Iris pigment epithelial cell (primary cell): ENCODE results near the gene ADCY3.

Source experiments
- DNase-seq: peaks from one replicate; pipeline ENCODE4 v3.0.0-alpha.2; 2011; ENCODE audit warnings: low read depth

The ADCY3 gene

DNA sequence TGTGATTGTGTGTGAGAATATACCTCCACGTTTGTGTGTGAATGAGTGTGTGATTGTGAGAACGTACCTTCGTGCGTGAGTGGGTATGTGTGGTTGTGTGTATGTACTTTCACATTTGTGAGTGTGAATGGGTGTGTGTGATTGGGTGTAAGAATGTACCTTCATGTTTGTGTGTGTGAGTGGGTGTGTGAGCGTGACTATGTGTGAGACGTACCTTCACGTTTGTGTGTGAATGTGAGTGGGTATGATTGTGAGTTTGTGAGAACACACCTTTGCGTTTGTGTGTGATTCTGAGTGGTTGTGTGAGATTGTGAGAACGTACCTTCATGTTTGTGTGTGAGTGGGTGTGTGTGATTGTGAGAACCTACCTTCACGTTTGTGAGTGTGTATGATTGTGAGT lies 5.8 kb upstream of the ADCY3 start:
- no peak for DNase-seq

DNA sequence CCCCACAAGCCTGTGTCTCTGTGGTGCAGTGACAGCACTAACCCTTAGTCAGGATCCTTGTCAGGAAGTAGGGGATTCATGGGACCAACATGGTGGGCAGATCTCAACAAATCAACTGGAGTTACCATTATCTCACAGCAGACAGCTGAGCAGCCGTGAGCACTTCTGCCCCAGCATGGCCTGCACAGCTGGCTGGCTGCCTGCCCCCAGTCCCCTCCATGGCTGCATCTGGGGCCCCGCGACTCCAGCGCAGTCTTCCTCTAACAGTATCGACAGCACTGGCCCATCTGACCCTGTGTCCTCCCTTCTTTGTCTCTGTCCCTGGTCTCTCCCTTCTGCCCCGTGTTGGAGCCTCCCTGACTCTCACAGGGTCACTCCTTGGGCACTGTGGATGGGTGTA lies 4.7 kb upstream of the ADCY3 start:
- DNase-seq, result no peak

DNA sequence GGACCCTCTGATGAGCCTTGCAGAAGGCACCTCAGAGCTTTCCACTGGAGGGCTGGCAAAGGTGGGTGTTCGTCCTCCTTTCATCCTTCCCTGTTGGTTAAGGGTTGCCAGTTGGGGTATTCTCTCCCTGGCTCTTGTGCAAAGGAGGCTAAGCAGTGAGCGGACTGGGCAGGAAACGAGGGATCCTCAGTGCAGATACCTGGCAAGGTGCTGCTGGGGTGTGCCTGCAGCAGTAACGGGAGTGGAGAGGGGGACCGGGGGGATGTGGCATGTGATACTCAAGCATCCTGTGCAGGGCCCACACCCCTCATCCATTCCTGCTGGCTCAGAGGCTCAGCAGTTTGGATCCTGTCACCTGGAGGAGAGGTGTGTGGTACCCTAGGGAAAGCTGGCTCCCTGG lies 4.2 kb upstream of the ADCY3 start:
- no peak for DNase-seq

- DNase-seq, result no peak
Measured at GRCh38 chr2:24923106-24923505, 3.1 kb upstream of the ADCY3 start.

DNA sequence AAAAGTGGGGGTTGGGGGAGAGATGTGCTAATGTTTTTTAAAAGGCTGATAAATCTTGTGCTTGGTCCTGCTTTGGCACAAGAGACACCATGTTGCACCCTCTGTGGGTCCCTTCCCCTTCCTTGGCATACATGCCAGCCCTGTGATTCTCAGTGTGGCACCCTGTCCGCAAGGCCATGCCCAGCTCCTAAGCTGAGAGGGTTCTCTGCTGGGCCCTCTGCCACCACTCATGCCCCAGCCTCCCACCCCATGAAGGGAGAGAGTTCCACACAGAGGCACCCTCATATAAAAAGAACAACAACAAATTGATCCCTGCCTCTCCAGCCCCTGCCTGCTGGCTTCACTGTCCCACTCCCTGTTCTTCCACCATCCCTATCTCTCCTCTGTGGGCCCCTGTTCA lies 2.5 kb upstream of the ADCY3 start:
- DNase-seq, result no peak

DNA sequence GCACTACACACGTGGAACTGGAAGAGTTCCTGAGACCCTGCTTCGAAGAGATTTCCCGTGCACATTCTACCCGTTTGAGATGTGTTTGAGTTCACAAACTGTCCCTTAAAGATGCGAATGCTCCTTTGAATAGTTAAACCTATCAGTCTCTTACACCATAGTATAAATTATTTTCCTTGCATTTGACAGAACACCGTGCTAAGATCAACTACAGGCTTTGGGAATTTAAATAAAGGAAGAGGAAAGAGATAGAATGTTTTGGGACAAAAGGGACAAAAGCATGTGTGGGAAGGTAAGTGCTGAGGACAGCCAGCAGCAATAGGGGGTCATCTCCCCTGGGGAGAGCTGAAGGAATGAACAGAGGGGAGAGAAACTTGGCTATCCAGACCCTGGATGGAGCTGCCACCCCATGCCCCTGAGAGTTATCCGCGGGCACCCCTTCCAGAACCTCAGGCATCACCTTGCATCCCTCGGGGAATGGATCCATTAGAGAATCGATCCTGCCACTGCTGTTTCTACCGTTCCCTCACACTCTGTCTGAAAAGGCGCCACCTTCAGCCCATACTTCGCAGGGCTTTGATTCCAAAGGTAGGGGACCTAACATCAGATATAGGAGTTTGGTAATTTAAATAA lies 888 bp upstream of the ADCY3 start:
- no peak for DNase-seq

DNA sequence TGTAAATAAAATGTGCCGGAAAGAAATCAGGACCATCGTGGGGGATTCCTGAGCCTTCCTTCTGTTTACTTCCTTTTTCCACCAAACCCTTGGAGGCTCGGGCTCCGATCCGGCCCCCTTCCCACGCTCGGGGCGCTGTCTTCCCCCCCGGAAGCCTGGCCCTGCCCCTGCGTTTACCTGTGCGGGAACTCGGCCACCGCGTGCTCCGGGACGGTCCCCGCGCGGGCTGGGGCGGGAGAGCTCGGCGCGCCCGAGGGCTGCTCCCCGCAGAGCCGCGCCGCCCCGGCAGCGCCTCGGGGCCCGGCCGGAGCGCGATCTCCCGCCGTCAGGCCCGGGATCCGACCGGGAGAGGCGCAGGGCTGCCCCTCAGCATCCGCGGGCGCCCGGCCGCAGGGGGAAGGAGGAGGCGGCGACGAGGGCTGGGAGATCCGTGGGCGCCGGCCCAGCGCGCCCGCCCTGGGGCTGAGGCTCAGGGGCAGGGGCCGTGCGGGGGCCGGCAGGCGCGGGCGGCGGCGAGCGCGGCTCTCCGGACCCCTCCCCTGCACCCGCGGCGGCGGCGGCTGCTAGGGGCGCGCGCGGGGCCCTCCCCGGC lies 435 bp downstream of the ADCY3 start:
- DNase-seq, result peak; percentile 18

- peak; percentile 20 for DNase-seq
Measured at GRCh38 chr2:24919037-24919505, 966 bp downstream of the ADCY3 start.

DNA sequence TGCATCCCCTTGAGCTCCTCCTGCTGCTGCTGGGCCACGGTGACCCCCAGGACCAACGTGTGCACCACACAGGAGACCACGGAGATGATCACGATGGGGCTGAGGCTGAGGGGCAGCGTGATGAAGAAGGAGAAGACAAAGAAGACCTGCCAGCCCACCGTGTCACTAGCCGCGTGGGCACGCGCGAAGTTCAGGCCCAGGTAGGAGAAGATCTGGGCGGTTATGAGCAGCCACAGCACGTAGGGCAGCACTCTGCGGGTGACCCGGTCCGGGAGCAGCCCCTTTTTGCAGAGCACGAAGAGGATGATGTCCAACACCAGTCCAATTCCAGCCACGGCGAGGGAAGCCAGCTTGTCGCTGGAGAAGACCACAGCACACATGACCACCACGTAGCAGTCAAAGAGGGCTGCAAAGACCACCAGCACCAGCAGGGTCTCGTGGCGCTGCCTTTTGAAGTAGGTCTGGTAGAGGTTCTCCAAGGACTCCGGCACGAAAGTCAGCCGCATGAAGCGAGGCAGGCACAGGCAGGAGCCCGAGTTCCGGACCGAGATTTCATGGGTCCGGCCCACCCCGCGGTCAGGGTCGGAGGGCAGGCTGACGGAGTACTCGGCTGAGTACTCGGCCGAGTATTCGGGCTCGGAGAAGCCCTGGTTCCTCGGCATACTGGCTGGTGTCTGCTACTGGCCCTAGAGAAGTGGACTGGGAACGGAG lies 1.6 kb downstream of the ADCY3 start:
- DNase-seq, result no peak

GRCh38 chr2:24917731-24918325 lies 2.2 kb downstream of the ADCY3 start:
- no peak for DNase-seq

DNA sequence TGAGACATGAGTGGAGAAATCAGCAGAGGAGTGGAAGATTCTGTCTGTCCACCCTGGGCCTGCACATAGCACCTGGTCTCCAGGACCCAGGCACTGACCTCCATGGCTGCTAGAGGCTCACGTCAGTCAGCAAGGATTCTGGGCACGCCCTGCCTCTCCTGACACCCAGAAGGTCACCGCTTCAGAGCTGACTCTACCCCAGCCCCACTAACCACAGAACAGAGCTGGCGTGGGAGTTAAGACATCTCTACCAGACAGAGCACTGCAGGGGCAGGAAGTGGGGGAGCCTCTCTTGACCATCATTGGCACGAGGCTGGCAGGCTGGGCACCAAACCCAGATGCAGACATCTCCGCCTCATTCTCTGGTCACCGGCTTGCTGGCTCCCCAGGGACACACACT lies 3.0 kb downstream of the ADCY3 start:
- DNase-seq, result peak; percentile 45

DNA sequence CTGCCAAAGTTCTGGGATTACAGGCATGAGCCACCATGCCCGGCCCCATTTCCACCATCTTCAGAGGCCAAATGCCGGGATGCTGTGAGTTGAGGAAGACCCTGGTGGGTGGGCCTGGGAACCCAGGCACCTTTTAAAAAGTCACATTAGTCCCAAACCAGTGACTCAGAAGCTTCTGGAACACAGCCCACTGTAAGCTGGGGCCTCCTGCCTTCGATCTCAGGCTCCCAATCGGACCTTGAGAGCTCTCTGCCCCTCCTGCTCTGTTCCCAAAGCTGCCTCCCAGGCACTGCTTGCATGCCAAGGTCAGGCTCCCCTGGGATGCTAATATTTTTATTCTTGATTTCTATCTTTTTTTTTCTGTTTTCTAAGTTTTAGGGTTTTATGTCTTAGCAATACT lies 4.2 kb downstream of the ADCY3 start:
- no peak for DNase-seq

DNA sequence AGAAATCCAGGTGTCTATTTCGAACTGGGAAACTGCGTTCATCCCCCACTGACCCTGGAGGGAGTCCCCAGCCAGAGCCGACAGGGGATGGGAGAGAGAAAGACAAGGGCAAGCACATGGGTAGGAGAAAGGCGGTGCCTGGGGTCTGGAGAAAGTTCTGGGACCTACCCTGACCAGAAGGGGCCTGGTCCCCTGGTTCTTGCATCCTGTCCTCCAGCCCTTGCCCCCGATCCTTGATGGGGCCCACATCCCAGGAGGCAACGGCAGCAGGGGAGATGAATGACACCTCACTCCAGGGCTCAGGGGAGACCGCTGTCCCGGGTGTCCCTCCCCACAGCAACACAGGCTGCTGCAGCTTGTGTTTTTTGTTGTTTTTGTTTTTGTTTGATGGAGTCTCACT lies 4.9 kb downstream of the ADCY3 start:
- DNase-seq, result no peak

- DNase-seq, result no peak
Measured at GRCh38 chr2:24914713-24915112, 5.3 kb downstream of the ADCY3 start.

DNA sequence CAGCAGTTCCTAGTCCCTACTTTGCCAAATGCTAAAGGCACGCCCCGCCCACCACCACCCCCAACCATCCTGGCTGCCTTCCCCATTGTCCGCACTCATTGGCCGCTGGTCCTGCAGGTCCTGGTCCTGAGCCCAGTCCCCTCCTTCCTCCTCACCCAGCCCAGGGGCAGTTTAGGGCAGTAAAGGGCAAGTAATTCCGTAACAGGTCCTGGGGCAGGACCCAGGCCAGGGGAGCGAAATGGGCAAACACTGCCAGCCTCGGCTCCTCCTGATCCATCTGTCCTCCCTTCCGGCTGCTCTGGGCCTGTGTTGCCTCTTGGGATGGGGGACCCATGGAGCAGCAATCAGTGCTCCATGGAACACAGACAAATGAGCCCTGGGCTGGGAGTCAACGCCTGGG lies 6.1 kb downstream of the ADCY3 start:
- no peak for DNase-seq

- DNase-seq, result no peak
Measured at GRCh38 chr2:24912986-24913385, 7.1 kb downstream of the ADCY3 start.

GRCh38 chr2:24912523-24912922 lies 7.5 kb downstream of the ADCY3 start:
- DNase-seq, result no peak

GRCh38 chr2:24910245-24910644 lies 9.8 kb downstream of the ADCY3 start:
- no peak for DNase-seq

GRCh38 chr2:24909555-24910177 lies 10.4 kb downstream of the ADCY3 start:
- peak; percentile 58 for DNase-seq

- DNase-seq, result no peak
Measured at GRCh38 chr2:24908461-24908901, 11.6 kb downstream of the ADCY3 start.

DNA sequence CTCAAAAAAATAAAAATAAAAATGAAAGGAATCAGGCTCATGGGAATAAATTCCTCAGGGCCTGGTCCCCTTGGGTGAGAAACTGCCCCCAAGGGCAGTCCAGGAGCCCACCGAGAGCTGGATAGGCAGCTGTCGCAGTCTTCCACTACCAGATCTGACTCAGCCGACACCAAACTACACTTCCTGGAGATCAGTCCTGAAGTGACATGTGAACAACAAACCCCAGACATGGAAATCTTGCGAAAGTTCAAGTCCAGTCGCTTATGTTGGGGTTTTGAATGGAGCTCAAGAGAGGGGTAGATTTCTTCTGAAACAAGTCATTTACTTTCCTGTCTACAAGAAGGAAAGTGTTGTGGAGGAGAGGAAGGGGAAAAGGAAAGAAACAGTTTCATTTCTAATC lies 12.9 kb downstream of the ADCY3 start:
- peak; percentile 73 for DNase-seq

GRCh38 chr2:24906466-24906865 lies 13.6 kb downstream of the ADCY3 start:
- DNase-seq, result no peak
